Ovary (tissue), 9 donors: Measurements from ENCODE around the gene WDR26. TPM values are rescaled to one million over a fixed set of nuclear protein-coding genes. Genes with fewer than 3 reads are reported as not detected.

Experiments
- DNase-seq, 5 donors: peaks; one replicate each; pipeline ENCODE4 v3.0.0-alpha.2; 2019 to 2020
- H3K27ac ChIP-seq, 2 donors: fragments of 200-600 bp; one replicate each; pipeline versions ENCODE4 v1.5.1 to v1.8.0; 2019 to 2022
- H3K27me3 ChIP-seq: fragments of 200-600 bp; one replicate; pipeline ENCODE4 v1.8.0; 2022
- H3K36me3 ChIP-seq: fragments of 200-600 bp; sonication (generic); one replicate; pipeline ENCODE4 v1.5.1; 2019
- H3K4me1 ChIP-seq: one replicate; pipeline ENCODE4 v1.8.1; 2013; ENCODE audit warnings: mild to moderate bottlenecking, moderate library complexity; ENCODE audit not compliant: insufficient read depth
- H3K4me3 ChIP-seq: fragments of 200-600 bp; sonication (generic); one replicate; pipeline ENCODE4 v1.5.1; 2017
- H3K9me3 ChIP-seq, 2 donors: fragments of 200-600 bp in 1 of 2; sonication (generic) in 1 of 2; one replicate each; pipeline versions ENCODE4 v1.5.1 to v1.8.1; 2013 to 2019; ENCODE audit warnings: mild to moderate bottlenecking in 1 of 2, moderate library complexity in 1 of 2
- EP300 ChIP-seq: sonication (generic); formaldehyde crosslinking; IDR thresholded peaks from one replicate; pipeline ENCODE4 v1.6.1; 2017; ENCODE audit warnings: antibody characterized with exemption
- POLR2A ChIP-seq: fragments of 450-650 bp; IDR thresholded peaks from one replicate; pipeline ENCODE4 v1.6.1; 2017; ENCODE audit warnings: antibody characterized with exemption, mild to moderate bottlenecking, moderate library complexity
- WGBS, 3 donors: extraction: QIAGEN DNeasy Blood & Tissue Kit in 1 of 3; methylation state at CpG; one replicate each; pipeline versions ENCODE4 v1.1.5 to v1.1.7; 2013 to 2017; 5-methylcytosine and 5-hydroxymethylcytosine counted together
- intact Hi-C, 4 donors: fragments of 100-400 bp; cut with DNase I; formaldehyde crosslinking; loops; one replicate each; pipeline versions ENCODE4 v1.11.0 to v1.15.1; 2022 to 2023
- polyA plus RNA-seq, 2 donors: library from polyadenylated mRNA; stranded (reverse); fragments of 200-250 nt in 1 of 2; fragments of 350-450 nt in 1 of 2; fragmentation: Illumina TruSeq in 1 of 2; extraction: RNeasy Lipid Tissue Mini Kit (QIAGEN cat#74804) in 1 of 2; gene quantifications; one replicate each; pipeline ENCODE4 v1.2.3, GENCODE V29; 2013 to 2014
- total RNA-seq, 7 donors: library from RNA; depleted of rRNA in 2 of 7; stranded (reverse); fragments of >200 nt in 2 of 7; fragmentation: NEBNext Ultra II Directional in 3 of 7; extraction: Animal tissue kit (Norgen Biotek cat#: 25700) in 3 of 7; gene quantifications; one replicate each; pipeline versions ENCODE4 v1.1.0 to v1.2.4, GENCODE V29; 2016 to 2023
- TF ChIP-seq, protein P1 (sequence below), 3 donors: fragments of 450-650 bp in 2 of 3; fragments of 200-600 bp in 1 of 3; IDR thresholded peaks; one replicate each; pipeline versions ENCODE4 v1.5.1 to v1.8.0; 2016 to 2022; ENCODE audit warnings: antibody characterized with exemption in 3 of 3, mild to moderate bottlenecking in 1 of 3
- donor health status: DM: no; HTN: no; CAD: no; lungs with moderate emphysema.
- donor health status: DM: no; HTN: no; CAD: no.
- donor health status: Bipolar disorder and iron deficiency.
- donor health status: DM: yes; HTN: yes; CAD: no.
- donor health status: DM: no; HTN: no; CAD: no.
- donor health status: DM: yes; HTN: yes; CAD: no.

WDR26 gene
- total and polyA plus RNA-seq, 9 donors = 28.5 to 66.5 (median 56.5) TPM

DNA sequence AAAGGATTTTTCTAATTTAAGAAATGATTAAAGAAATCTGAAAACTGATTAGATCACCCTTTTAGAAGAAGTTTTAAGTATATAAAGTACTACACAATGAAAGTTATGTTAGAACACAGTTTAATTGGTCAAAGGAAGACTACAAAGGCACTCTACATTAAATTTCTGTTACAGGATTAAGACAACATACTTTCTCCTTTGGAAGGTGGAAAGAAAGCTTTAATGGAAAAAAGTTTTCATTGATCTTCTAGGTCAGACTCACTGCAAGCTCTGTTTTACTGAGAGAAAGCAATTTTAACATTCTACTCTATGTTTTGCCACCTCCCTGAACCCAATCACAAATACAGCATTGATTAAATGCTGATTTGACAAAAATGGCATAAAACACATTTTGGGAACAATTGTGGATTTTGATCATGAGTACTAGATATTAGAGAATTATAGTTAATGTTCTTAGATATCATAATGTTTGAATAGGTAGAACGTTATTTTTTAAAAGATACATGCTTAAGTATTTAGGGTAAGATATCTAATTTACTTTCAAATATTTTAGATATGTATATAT, 32.0 kb downstream of the WDR26 start:
- TF ChIP-seq POLR2A (no peak), EP300 (no peak)
- TF ChIP-seq, protein P1, sequence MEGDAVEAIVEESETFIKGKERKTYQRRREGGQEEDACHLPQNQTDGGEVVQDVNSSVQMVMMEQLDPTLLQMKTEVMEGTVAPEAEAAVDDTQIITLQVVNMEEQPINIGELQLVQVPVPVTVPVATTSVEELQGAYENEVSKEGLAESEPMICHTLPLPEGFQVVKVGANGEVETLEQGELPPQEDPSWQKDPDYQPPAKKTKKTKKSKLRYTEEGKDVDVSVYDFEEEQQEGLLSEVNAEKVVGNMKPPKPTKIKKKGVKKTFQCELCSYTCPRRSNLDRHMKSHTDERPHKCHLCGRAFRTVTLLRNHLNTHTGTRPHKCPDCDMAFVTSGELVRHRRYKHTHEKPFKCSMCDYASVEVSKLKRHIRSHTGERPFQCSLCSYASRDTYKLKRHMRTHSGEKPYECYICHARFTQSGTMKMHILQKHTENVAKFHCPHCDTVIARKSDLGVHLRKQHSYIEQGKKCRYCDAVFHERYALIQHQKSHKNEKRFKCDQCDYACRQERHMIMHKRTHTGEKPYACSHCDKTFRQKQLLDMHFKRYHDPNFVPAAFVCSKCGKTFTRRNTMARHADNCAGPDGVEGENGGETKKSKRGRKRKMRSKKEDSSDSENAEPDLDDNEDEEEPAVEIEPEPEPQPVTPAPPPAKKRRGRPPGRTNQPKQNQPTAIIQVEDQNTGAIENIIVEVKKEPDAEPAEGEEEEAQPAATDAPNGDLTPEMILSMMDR (IDR thresholded peaks at IDR 0.05) = no peak
- Histone ChIP-seq H3K27me3 (no peaks in the 10 kb centered on the region), H3K9me3 (no peaks in the 10 kb centered on the region), H3K4me3 (no peak overlapping the region), H3K36me3 (no peaks in the 10 kb centered on the region), H3K27ac (no peak overlapping the region), H3K4me1 (no peaks in the 10 kb centered on the region)
- intact Hi-C loops = no loop called here
- 66 to 76% (median 74%) methylated on average over 1 of the region's 1 CpG for WGBS, 3 donors
- no peak for DNase-seq

DNA sequence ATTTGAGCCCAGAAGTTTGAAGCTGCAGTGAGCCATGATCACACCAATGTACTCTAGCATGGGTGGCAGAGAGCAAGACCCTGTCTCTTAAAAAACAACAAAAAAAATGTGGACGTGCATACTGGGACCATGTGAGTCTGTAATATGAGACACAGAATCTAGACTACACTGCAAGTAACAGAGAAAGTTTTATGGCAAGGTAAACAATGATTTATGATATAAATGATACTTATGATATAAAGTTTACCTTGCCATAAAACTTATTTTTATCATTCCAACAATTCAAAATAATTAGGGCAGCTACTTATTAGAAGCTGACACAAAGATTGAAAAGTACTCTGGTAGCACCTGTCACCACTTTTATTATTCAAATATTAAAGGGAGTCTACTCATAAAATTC, 34.7 kb downstream of the WDR26 start:
- no peaks in the 10 kb centered on the region for H3K4me1 ChIP-seq
- H3K27ac ChIP-seq = no peak overlapping the region
- intact Hi-C loops = no loop called here
- no peaks in the 10 kb centered on the region for H3K9me3 ChIP-seq
- TF ChIP-seq, protein P1 (IDR thresholded peaks at IDR 0.05) = no peak
- no peaks in the 10 kb centered on the region for H3K36me3 ChIP-seq
- no peak for DNase-seq
- 47 to 54% (median 49%) methylated on average over 1 of the region's 1 CpG for WGBS, 3 donors
- no peak overlapping the region for H3K4me3 ChIP-seq
- H3K27me3 ChIP-seq = no peaks in the 10 kb centered on the region

DNA sequence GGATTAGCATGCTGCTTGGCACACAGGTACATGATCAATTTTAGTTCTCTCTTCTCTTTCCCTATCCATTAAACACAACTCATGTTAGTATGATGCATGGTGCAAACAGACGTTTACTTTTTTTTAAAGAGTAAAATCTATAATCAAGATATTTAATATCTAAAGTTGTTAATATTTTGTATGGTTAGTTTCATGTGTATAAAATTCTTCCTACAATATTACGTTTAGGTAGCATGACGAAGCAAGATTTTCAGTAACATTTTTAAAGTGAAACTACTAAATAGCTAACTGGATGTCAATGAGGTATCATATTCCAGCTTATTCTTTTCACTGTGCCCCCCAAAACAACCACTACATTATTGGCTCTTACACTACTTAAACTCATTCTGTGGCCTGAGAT, 41.3 kb downstream of the WDR26 start:
- TF ChIP-seq, protein P1 (IDR thresholded peaks at IDR 0.05) = no peak
- no peak for TF ChIP-seq EP300
- TF ChIP-seq POLR2A = no peak
- DNase-seq = no peak
- no peaks in the 10 kb centered on the region for H3K4me1 ChIP-seq
- intact Hi-C loops = no loop called here
- H3K27ac ChIP-seq = no peak overlapping the region
- no peak overlapping the region for H3K4me3 ChIP-seq
- WGBS, 3 donors = 64 to 77% (median 72%) methylated on average over 3 of the region's 3 CpGs
- H3K27me3 ChIP-seq = no peaks in the 10 kb centered on the region
- H3K36me3 ChIP-seq = no peaks in the 10 kb centered on the region
- no peaks in the 10 kb centered on the region for H3K9me3 ChIP-seq

DNA sequence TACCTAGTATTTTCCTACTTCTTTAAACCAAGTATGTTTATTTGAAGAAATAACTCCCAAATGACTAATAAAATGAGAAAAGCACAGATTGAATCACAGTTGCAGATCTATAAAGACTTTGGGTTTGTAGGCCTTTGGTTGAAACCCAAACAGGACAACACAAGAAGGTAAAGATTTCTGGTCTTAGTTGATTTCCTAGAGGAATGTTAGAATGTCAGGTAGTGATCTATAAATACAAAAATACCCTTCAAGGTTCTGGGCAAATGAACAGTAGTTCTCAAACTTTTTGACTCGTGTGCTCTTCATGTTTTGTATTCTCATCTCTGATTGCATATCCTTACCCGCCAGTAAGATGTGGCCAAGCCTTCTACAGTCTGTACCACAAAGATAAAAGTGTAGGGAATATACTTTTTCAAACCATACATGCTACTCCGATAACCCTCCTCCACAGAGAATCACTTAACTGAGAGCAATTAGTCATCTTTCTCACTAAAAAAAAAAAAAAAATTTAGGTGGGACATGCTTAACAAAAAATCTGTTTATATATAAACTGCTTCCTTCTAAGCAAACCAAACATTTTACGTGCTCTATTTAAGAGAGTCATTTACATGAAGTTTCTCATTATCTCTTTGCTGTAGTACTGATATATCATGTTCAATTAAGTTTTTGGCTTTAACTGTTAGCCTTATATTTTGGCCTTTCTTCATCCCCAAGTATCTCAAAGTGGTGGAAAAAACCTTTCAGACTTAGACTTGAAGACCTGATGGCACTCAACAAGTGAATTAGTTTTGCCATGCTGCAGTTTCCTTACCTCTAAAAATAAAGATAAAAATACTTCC, 42.0 kb downstream of the WDR26 start:
- intact Hi-C loops = no loop called here
- 77 to 93% (median 91%) methylated on average over 4 of the region's 4 CpGs for WGBS, 3 donors

More for the DNA sequence above, 42.0 kb downstream of the WDR26 start:
- H3K4me3 ChIP-seq = no peak overlapping the region
- no peak for DNase-seq
- H3K27ac ChIP-seq = no peak overlapping the region
- no peaks in the 10 kb centered on the region for H3K9me3 ChIP-seq
- H3K4me1 ChIP-seq = no peaks in the 10 kb centered on the region
- TF ChIP-seq EP300 (no peak), POLR2A (no peak)
- TF ChIP-seq, protein P1 (IDR thresholded peaks at IDR 0.05) = no peak
- no peaks in the 10 kb centered on the region for H3K27me3 ChIP-seq
- no peaks in the 10 kb centered on the region for H3K36me3 ChIP-seq
